SK-N-SH treated with all-trans-retinoic acid at 6 μM for 48 hours (cell line): ENCODE measurements around the gene ACOXL.

Experiments used
- ATAC-seq: fragments of 200-7000 bp; cut with Tn5 transposase; 3 replicates; pipeline ENCODE4 v1.9.1; 2020; ENCODE audit warnings: mild to moderate bottlenecking, moderate library complexity
- ARNTL ChIP-seq: fragments of 450-650 bp; formaldehyde crosslinking; IDR thresholded peaks from 2 replicates; pipeline ENCODE4 v1.5.0; 2020; ENCODE audit warnings: low read depth, mild to moderate bottlenecking, moderate library complexity, borderline replicate concordance
- BACH2 ChIP-seq: fragments of 250-450 bp; sonication (Bioruptor Pico); IDR thresholded peaks from 2 replicates; pipeline ENCODE4 v1.9.0; 2021; ENCODE audit warnings: mild to moderate bottlenecking, borderline replicate concordance
- CREB5 ChIP-seq: fragments of 250-450 bp; sonication (Bioruptor Pico); IDR thresholded peaks from 2 replicates; pipeline ENCODE4 v1.5.1; 2020; ENCODE audit warnings: low read depth, mild to moderate bottlenecking, moderate library complexity
- CSDC2 ChIP-seq: fragments of 250-450 bp; sonication (Bioruptor Pico); IDR thresholded peaks from 2 replicates; pipeline ENCODE4 v1.5.0; 2020; ENCODE audit warnings: mild to moderate bottlenecking, moderate library complexity
- ESRRG ChIP-seq: fragments of 250-450 bp; sonication (Bioruptor Pico); IDR thresholded peaks from 2 replicates; pipeline ENCODE4 v1.6.1; 2021; ENCODE audit warnings: mild to moderate bottlenecking
- GLIS3 ChIP-seq: fragments of 250-450 bp; sonication (Bioruptor Pico); IDR thresholded peaks from 2 replicates; pipeline ENCODE4 v1.5.0; 2020; ENCODE audit warnings: mild to moderate bottlenecking, moderate library complexity
- OSR1 ChIP-seq: fragments of 250-450 bp; sonication (Bioruptor Pico); IDR thresholded peaks from 2 replicates; pipeline ENCODE4 v1.8.0; 2022; ENCODE audit warnings: moderate library complexity, mild to moderate bottlenecking, inconsistent platforms
- PATZ1 ChIP-seq: fragments of 250-450 bp; sonication (Bioruptor Pico); IDR thresholded peaks from 2 replicates; pipeline ENCODE4 v1.8.0; 2020; ENCODE audit warnings: mild to moderate bottlenecking, moderate library complexity, borderline replicate concordance
- RARB ChIP-seq: fragments of 250-450 bp; sonication (Bioruptor Pico); IDR thresholded peaks from 2 replicates; pipeline ENCODE4 v1.8.0; 2021; ENCODE audit warnings: mild to moderate bottlenecking, moderate library complexity
- SNAI2 ChIP-seq: fragments of 250-450 bp; sonication (Bioruptor Pico); IDR thresholded peaks from 2 replicates; pipeline ENCODE4 v1.5.0; 2020; ENCODE audit warnings: mild to moderate bottlenecking, moderate library complexity
- TCF4 ChIP-seq: fragments of 250-450 bp; sonication (Bioruptor Pico); IDR thresholded peaks from 2 replicates; pipeline ENCODE4 v1.8.0; 2021; ENCODE audit warnings: mild to moderate bottlenecking, moderate library complexity, borderline replicate concordance
- TOX ChIP-seq: fragments of 250-450 bp; sonication (Bioruptor Pico); IDR thresholded peaks from 2 replicates; pipeline ENCODE4 v1.8.0; 2021; ENCODE audit warnings: mild to moderate bottlenecking, moderate library complexity, borderline replicate concordance
- TSHZ2 ChIP-seq: fragments of 250-450 bp; sonication (Bioruptor Pico); IDR thresholded peaks from 2 replicates; pipeline ENCODE4 v1.5.0; 2020; ENCODE audit warnings: mild to moderate bottlenecking, moderate library complexity
- ZC3H10 ChIP-seq: fragments of 250-450 bp; sonication (Bioruptor Pico); IDR thresholded peaks from 2 replicates; pipeline ENCODE4 v1.5.1; 2021; ENCODE audit warnings: mild to moderate bottlenecking, moderate library complexity
- ZFP3 ChIP-seq: fragments of 250-450 bp; sonication (Bioruptor Pico); IDR thresholded peaks from 2 replicates; pipeline ENCODE4 v1.5.0; 2020; ENCODE audit warnings: mild to moderate bottlenecking, moderate library complexity
- ZFP30 ChIP-seq: fragments of 450-650 bp; formaldehyde crosslinking; IDR thresholded peaks from 2 replicates; pipeline ENCODE4 v1.5.0; 2022; ENCODE audit warnings: mild to moderate bottlenecking, moderate library complexity
- ZNF565 ChIP-seq: fragments of 450-650 bp; formaldehyde crosslinking; conservative IDR thresholded peaks from 2 replicates; pipeline ENCODE4 v1.5.0; 2020; ENCODE audit warnings: low read depth, mild to moderate bottlenecking, moderate library complexity
- ZNF70 ChIP-seq: fragments of 450-650 bp; formaldehyde crosslinking; IDR thresholded peaks from 2 replicates; pipeline ENCODE4 v1.5.0; 2020; ENCODE audit warnings: mild to moderate bottlenecking, moderate library complexity
- ZNF8 ChIP-seq: fragments of 450-650 bp; formaldehyde crosslinking; IDR thresholded peaks from 2 replicates; pipeline ENCODE4 v1.5.0; 2020; ENCODE audit warnings: mild to moderate bottlenecking, moderate library complexity

The ACOXL gene

GRCh38 chr2:110870545-110870944 is 138.2 kb downstream of the ACOXL start:
- ATAC-seq = no peak
- no peak for TF ChIP-seq CSDC2
- no peak for TF ChIP-seq ZC3H10 (CRISPR knock-in tag)
- TF ChIP-seq TCF4 = no peak

GRCh38 chr2:110871637-110872036 is 139.3 kb downstream of the ACOXL start:
- no peak for ATAC-seq
- TF ChIP-seq ZFP3 (CRISPR knock-in tag) (no peak), CSDC2 (no peak), TOX (CRISPR knock-in tag) (no peak), ZNF565 (CRISPR knock-in tag) (no peak)

- no peak for ATAC-seq
- TF ChIP-seq ARNTL (CRISPR knock-in tag) (no peak), ZNF565 (CRISPR knock-in tag) (no peak), TSHZ2 (CRISPR knock-in tag) (no peak), TOX (CRISPR knock-in tag) (no peak), ESRRG (CRISPR knock-in tag) (no peak), PATZ1 (CRISPR knock-in tag) (no peak), GLIS3 (no peak), CREB5 (CRISPR knock-in tag) (no peak), ZFP30 (no peak), OSR1 (CRISPR knock-in tag) (no peak), ZC3H10 (CRISPR knock-in tag) (no peak)
Observed at GRCh38 chr2:110872521-110872920, 140.1 kb downstream of the ACOXL start.

GRCh38 chr2:110873056-110873502 is 140.7 kb downstream of the ACOXL start:
- ATAC-seq = no peak
- TF ChIP-seq ARNTL (CRISPR knock-in tag) (no peak), CSDC2 (no peak), GLIS3 (no peak), ZFP3 (CRISPR knock-in tag) (no peak), BACH2 (CRISPR knock-in tag) (no peak), ZC3H10 (CRISPR knock-in tag) (no peak), ZNF70 (CRISPR knock-in tag) (no peak), SNAI2 (no peak), ZNF8 (CRISPR knock-in tag) (no peak), ESRRG (CRISPR knock-in tag) (no peak), TSHZ2 (CRISPR knock-in tag) (no peak), RARB (CRISPR knock-in tag) (no peak)
- TF ChIP-seq, all 23 proteins: peak for 0
